Dendritic cell treated with granulocyte-macrophage colony-stimulating factor and Interleukin-4, amounts not matched to agents 40 ng/mL and 50 ng/mL, for 4 days (primary cell): ENCODE results near the gene LSAMP.

Experiments
- H3K27ac Mint-ChIP-seq: one replicate; pipeline ENCODE4 v1.8.0; 2022; ENCODE audit warnings: mild to moderate bottlenecking, mixed read lengths
- H3K27me3 Mint-ChIP-seq: one replicate; pipeline ENCODE4 v1.8.0; 2022; ENCODE audit warnings: mild to moderate bottlenecking, mixed read lengths
- H3K36me3 Mint-ChIP-seq: one replicate; pipeline ENCODE4 v1.8.0; 2022; ENCODE audit warnings: low read depth, mixed read lengths
- H3K4me1 Mint-ChIP-seq: one replicate; pipeline ENCODE4 v1.8.0; 2022; ENCODE audit warnings: low read depth, mixed read lengths
- H3K4me3 Mint-ChIP-seq: one replicate; pipeline ENCODE4 v1.8.0; 2022; ENCODE audit warnings: mild to moderate bottlenecking, moderate library complexity, mixed read lengths
- H3K9me3 Mint-ChIP-seq: one replicate; pipeline ENCODE4 v1.8.0; 2022; ENCODE audit warnings: mixed read lengths
- intact Hi-C: fragments of 100-400 bp; cut with micrococcal nuclease; formaldehyde crosslinking; loops from one replicate; pipeline ENCODE4 v1.15.0; 2022

Gene LSAMP

GRCh38 chr3:116155841-116156240 lies 289.4 kb downstream of the LSAMP start:
- Mint-ChIP-seq H3K36me3 (no peaks in the 10 kb centered on the region), H3K4me1 (no peaks in the 10 kb centered on the region), H3K27ac (no peak overlapping the region), H3K9me3 (peaks cover 19% of the 10 kb centered on the region), H3K27me3 (no peaks in the 10 kb centered on the region), H3K4me3 (no peak overlapping the region)
- intact Hi-C loops: no loop called here

DNA sequence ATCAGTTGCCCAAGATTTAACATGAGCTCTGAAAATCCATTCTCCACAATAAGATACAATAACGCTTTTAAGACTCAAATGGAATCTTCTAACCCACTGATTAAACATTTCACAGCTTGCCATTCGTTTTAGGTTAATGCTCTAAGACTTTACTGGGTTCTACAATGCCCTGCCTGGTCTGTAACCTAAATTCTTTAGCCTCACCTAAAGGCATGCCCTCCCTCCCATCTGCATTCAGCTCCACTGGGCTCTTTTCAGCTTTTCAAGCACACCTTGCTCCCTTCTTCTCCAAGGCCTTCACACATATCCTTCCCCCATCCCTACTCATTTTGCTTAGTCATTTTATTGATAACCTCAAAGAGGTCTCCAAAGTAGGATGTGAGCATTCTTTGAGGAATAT lies 290.9 kb downstream of the LSAMP start:
- Mint-ChIP-seq H3K36me3 (no peaks in the 10 kb centered on the region), H3K27me3 (no peaks in the 10 kb centered on the region), H3K4me3 (no peak overlapping the region), H3K4me1 (no peaks in the 10 kb centered on the region), H3K9me3 (peaks cover 19% of the 10 kb centered on the region), H3K27ac (no peak overlapping the region)
- intact Hi-C loops: no loop called here

DNA sequence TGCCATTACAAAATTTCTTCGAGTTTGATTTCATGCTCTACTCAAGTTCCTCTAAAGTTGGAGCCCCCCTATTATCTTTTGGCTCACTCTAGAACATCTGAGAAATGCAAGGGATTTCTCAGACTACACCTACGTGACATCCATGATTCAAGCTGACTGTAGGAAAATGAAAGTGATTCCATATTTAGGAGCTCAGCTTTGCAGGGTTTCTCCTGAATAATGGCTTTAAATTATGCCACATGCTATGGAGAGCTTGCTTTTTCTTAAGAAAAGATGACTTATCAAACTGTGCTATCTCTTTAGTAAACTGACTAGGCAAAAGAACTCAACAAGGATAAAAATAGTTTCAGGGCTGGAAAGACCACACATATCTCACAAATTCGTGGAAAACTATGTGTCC lies 292.1 kb downstream of the LSAMP start:
- intact Hi-C loops: no loop called here
- Mint-ChIP-seq H3K4me3 (no peak overlapping the region), H3K4me1 (no peaks in the 10 kb centered on the region), H3K9me3 (peaks cover 10% of the 10 kb centered on the region), H3K36me3 (no peaks in the 10 kb centered on the region), H3K27me3 (no peaks in the 10 kb centered on the region), H3K27ac (no peak overlapping the region)

GRCh38 chr3:116150655-116151167 lies 294.6 kb downstream of the LSAMP start:
- intact Hi-C loops: no loop called here
- H3K4me1 Mint-ChIP-seq: no peaks in the 10 kb centered on the region
- H3K27me3 Mint-ChIP-seq: no peaks in the 10 kb centered on the region
- no peaks in the 10 kb centered on the region for H3K9me3 Mint-ChIP-seq
- H3K27ac Mint-ChIP-seq: no peak overlapping the region
- H3K4me3 Mint-ChIP-seq: no peak overlapping the region
- H3K36me3 Mint-ChIP-seq: no peaks in the 10 kb centered on the region

DNA sequence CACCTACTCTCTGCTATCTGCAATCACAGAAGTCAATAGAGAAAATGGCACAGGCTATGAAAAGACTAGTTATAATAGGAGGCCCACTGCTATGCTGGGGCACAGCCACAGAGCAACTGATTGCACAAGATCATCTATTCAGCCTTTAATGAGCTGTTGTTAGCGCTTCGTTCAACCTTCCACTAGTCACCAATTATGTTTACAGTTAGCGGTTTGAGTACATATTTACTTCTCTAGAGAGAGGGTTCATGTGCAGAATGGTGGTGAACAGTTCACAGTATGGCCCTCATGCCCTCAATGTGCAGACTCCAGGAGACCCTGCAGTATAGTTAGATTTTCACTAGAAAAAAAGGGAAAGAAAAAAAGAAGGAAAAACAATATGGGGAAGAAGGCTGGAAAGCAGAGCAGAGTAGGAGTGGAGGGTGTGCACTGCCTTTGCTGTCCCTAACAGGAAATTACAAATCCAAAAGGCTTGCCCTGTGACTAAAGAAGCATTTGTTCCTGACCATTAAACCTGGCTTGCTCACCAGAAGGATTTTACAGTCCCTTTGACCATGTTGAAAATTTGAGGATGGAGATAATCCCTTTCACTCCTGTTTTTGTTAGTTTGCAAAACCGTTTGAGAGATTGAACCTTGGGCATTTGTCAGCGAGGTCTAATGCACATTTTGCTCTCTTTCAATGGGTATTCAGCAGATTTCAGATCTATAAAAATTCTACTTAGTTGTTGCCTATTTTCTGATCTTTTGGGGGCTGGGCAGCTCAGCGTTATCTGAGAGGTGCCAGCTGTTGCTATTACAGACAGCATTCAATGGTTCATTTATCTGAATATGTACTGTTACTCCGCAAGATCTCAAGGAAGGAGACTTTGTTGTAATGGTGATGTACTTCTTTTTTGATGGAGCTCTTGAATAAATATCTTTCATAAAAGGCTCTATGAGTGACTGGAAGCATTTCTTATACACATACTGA lies 296.1 kb downstream of the LSAMP start:
- Mint-ChIP-seq H3K9me3 (no peaks in the 10 kb centered on the region), H3K4me1 (no peaks in the 10 kb centered on the region), H3K36me3 (no peaks in the 10 kb centered on the region), H3K4me3 (no peak overlapping the region), H3K27me3 (no peaks in the 10 kb centered on the region), H3K27ac (no peak overlapping the region)
- intact Hi-C loops: no loop called here

- H3K27ac Mint-ChIP-seq: no peak overlapping the region
- no peaks in the 10 kb centered on the region for H3K9me3 Mint-ChIP-seq
- no peak overlapping the region for H3K4me3 Mint-ChIP-seq
- no peaks in the 10 kb centered on the region for H3K27me3 Mint-ChIP-seq
- intact Hi-C loops: no loop called here
- H3K4me1 Mint-ChIP-seq: no peaks in the 10 kb centered on the region
- H3K36me3 Mint-ChIP-seq: no peaks in the 10 kb centered on the region
These were observed 299.7 kb downstream of the LSAMP start for GRCh38 chr3:116145613-116146012.

- H3K27ac Mint-ChIP-seq: no peak overlapping the region
- H3K4me3 Mint-ChIP-seq: no peak overlapping the region
- H3K27me3 Mint-ChIP-seq: no peaks in the 10 kb centered on the region
- H3K36me3 Mint-ChIP-seq: no peaks in the 10 kb centered on the region
- no peaks in the 10 kb centered on the region for H3K4me1 Mint-ChIP-seq
- H3K9me3 Mint-ChIP-seq: no peaks in the 10 kb centered on the region
- intact Hi-C loops: no loop called here
These were observed 303.6 kb downstream of the LSAMP start for GRCh38 chr3:116141724-116142123.

GRCh38 chr3:116140100-116140689 lies 305.1 kb downstream of the LSAMP start:
- intact Hi-C loops: no loop called here
- H3K9me3 Mint-ChIP-seq: no peaks in the 10 kb centered on the region
- H3K36me3 Mint-ChIP-seq: no peaks in the 10 kb centered on the region
- no peak overlapping the region for H3K4me3 Mint-ChIP-seq
- no peaks in the 10 kb centered on the region for H3K27me3 Mint-ChIP-seq
- H3K4me1 Mint-ChIP-seq: no peaks in the 10 kb centered on the region
- H3K27ac Mint-ChIP-seq: no peak overlapping the region

GRCh38 chr3:116139641-116140040 lies 305.6 kb downstream of the LSAMP start:
- intact Hi-C loops: loop anchor here (2.0 kb wide), 1 partner anchor 617 kb away; no protein-coding TSS in a partner anchor

GRCh38 chr3:116135457-116136085 lies 309.7 kb downstream of the LSAMP start:
- H3K9me3 Mint-ChIP-seq: peaks cover 6% of the 10 kb centered on the region
- H3K36me3 Mint-ChIP-seq: no peaks in the 10 kb centered on the region
- intact Hi-C loops: no loop called here
- no peaks in the 10 kb centered on the region for H3K4me1 Mint-ChIP-seq
- H3K27ac Mint-ChIP-seq: no peak overlapping the region
- no peaks in the 10 kb centered on the region for H3K27me3 Mint-ChIP-seq
- H3K4me3 Mint-ChIP-seq: no peak overlapping the region

More at GRCh38 chr3:116139641-116140040, 305.6 kb downstream of the LSAMP start:
- H3K4me3 Mint-ChIP-seq: no peak overlapping the region
- no peaks in the 10 kb centered on the region for H3K36me3 Mint-ChIP-seq
- H3K27me3 Mint-ChIP-seq: no peaks in the 10 kb centered on the region
- no peak overlapping the region for H3K27ac Mint-ChIP-seq
- no peaks in the 10 kb centered on the region for H3K9me3 Mint-ChIP-seq
- no peaks in the 10 kb centered on the region for H3K4me1 Mint-ChIP-seq

DNA sequence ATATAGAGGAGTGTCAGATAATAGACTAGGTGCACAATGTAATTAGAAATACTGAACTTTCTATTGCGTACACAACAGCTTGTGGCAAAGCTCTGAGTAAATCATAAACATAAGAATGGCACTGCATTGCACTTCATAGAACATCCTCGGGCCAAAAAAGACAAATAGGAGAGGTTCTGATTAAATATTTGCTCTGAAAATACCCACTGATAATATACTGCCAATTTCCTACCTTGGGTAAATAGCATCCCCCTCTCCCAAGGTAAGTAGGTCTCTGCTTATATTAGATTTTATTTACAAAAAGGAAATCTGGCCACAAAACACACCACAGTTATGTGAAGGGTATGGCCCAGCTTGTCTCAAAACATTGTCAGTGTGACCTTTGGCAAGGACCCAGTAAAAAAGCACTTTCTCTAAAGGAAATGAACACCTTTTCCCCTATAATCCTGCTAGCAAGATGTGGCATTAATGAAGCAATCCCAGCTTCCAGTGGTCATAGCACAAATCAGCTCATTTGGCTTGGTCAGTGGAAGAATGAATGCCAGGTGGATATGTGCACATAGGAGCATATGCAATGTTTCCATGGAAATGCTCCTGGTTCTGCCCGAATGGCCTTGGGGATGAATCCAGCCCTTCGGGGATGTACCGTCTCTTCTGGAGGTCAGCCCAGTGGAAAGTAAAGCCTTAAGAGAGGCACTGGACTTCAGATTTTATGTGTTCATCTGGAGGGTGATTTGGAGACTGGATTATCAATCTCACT lies 315.9 kb downstream of the LSAMP start:
- intact Hi-C loops: no loop called here
- H3K36me3 Mint-ChIP-seq: no peaks in the 10 kb centered on the region
- H3K27ac Mint-ChIP-seq: no peak overlapping the region
- H3K27me3 Mint-ChIP-seq: no peaks in the 10 kb centered on the region
- no peak overlapping the region for H3K4me3 Mint-ChIP-seq
- peaks cover 9% of the 10 kb centered on the region for H3K9me3 Mint-ChIP-seq
- no peaks in the 10 kb centered on the region for H3K4me1 Mint-ChIP-seq

DNA sequence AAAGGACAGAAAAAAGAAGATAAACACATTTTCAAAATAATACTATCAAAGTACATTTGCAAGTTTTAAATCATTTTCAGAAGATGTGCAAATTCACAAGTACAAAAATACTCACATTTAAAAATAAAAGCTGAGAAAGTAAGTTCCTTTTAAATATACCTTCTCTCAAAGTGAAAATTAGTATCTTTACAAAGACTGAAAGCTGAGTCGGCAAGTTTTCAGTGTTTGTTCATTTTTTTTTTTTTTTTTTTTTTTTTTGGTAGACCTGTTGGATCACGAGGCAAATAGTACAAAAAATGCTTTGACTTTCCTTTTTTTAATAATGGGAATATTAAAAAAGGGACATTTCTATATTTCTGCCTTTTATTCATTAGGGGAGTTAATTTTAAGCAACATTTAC lies 317.8 kb downstream of the LSAMP start:
- H3K4me3 Mint-ChIP-seq: no peak overlapping the region
- intact Hi-C loops: no loop called here

DNA sequence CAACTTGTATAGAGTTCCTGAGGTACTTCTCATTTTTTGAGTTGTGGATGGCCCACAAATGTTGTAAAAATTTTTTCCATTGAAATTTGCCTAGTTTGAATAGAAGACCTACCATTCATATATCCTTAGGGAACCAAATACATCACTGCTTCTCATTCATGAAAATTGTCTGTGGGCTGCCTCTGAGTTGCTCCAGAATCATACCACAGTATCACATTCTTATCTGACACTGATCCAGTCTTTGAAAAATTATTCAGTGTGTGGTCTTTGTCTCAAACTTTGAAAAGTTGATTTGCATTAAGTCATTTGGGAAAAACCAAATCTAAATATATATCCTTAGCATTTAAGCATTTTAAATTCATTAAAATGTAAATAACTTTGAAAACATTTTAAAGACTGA lies 321.1 kb downstream of the LSAMP start:
- H3K9me3 Mint-ChIP-seq: no peaks in the 10 kb centered on the region
- H3K36me3 Mint-ChIP-seq: no peaks in the 10 kb centered on the region
- H3K27me3 Mint-ChIP-seq: no peaks in the 10 kb centered on the region
- intact Hi-C loops: no loop called here
- no peak overlapping the region for H3K27ac Mint-ChIP-seq
- no peak overlapping the region for H3K4me3 Mint-ChIP-seq
- no peaks in the 10 kb centered on the region for H3K4me1 Mint-ChIP-seq

More for the DNA sequence above, 317.8 kb downstream of the LSAMP start:
- H3K4me1 Mint-ChIP-seq: no peaks in the 10 kb centered on the region
- H3K9me3 Mint-ChIP-seq: peaks cover 9% of the 10 kb centered on the region
- H3K27ac Mint-ChIP-seq: no peak overlapping the region
- no peaks in the 10 kb centered on the region for H3K36me3 Mint-ChIP-seq
- H3K27me3 Mint-ChIP-seq: no peaks in the 10 kb centered on the region
